ENCODE results near the gene ARHGAP26. TPM values are rescaled to one million over a fixed set of nuclear protein-coding genes. Genes with fewer than 3 reads are reported as not detected.
A peak's percentile ranks its signal among the peaks of the same experiment; 100 is the strongest.

Gene ARHGAP26
- total RNA-seq, 1 donor from 2014 or later, result 20.1 TPM

GRCh38 chr5:143080407-143080806 is 310.2 kb downstream of the ARHGAP26 start:
- Mint-ChIP-seq H3K27ac (ENCODE audit: unreplicated experiment) (no peak overlapping the region), H3K9me3 (ENCODE audit: unreplicated experiment) (peaks cover 2% of the 10 kb centered on the region), H3K27me3 (ENCODE audit: unreplicated experiment) (no peaks in the 10 kb centered on the region), H3K4me1 (ENCODE audit: low read depth, unreplicated experiment) (no peaks in the 10 kb centered on the region), H3K36me3 (ENCODE audit: unreplicated experiment) (no peaks in the 10 kb centered on the region), H3K4me3 (ENCODE audit: unreplicated experiment) (no peak overlapping the region)
- TF ChIP-seq CTCF (IDR thresholded peaks at IDR 0.05; ENCODE audit: partially characterized antibody, unreplicated experiment), result no peak
- DNase-seq, result no peak

- Mint-ChIP-seq H3K9me3 (ENCODE audit: unreplicated experiment) (peaks cover 2% of the 10 kb centered on the region), H3K27me3 (ENCODE audit: unreplicated experiment) (no peaks in the 10 kb centered on the region), H3K36me3 (ENCODE audit: unreplicated experiment) (no peaks in the 10 kb centered on the region), H3K4me1 (ENCODE audit: low read depth, unreplicated experiment) (no peaks in the 10 kb centered on the region), H3K4me3 (ENCODE audit: unreplicated experiment) (no peak overlapping the region), H3K27ac (ENCODE audit: unreplicated experiment) (no peak overlapping the region)
- no peak for DNase-seq
- TF ChIP-seq CTCF (IDR thresholded peaks at IDR 0.05; ENCODE audit: partially characterized antibody, unreplicated experiment), result no peak
Measured at GRCh38 chr5:143080982-143081381, 310.8 kb downstream of the ARHGAP26 start.

GRCh38 chr5:143083006-143083405 is 312.8 kb downstream of the ARHGAP26 start:
- no peak for TF ChIP-seq CTCF (IDR thresholded peaks at IDR 0.05; ENCODE audit: partially characterized antibody, unreplicated experiment)
- no peaks in the 10 kb centered on the region for H3K36me3 Mint-ChIP-seq (ENCODE audit: unreplicated experiment)
- no peak overlapping the region for H3K27ac Mint-ChIP-seq (ENCODE audit: unreplicated experiment)
- H3K4me1 Mint-ChIP-seq (ENCODE audit: low read depth, unreplicated experiment), result no peaks in the 10 kb centered on the region
- no peak overlapping the region for H3K4me3 Mint-ChIP-seq (ENCODE audit: unreplicated experiment)
- peaks cover 2% of the 10 kb centered on the region for H3K9me3 Mint-ChIP-seq (ENCODE audit: unreplicated experiment)
- no peaks in the 10 kb centered on the region for H3K27me3 Mint-ChIP-seq (ENCODE audit: unreplicated experiment)
- no peak for DNase-seq

- Mint-ChIP-seq H3K4me3 (ENCODE audit: unreplicated experiment) (no peak overlapping the region), H3K9me3 (ENCODE audit: unreplicated experiment) (peaks cover 4% of the 10 kb centered on the region), H3K4me1 (ENCODE audit: low read depth, unreplicated experiment) (no peaks in the 10 kb centered on the region), H3K36me3 (ENCODE audit: unreplicated experiment) (no peaks in the 10 kb centered on the region), H3K27ac (ENCODE audit: unreplicated experiment) (no peak overlapping the region), H3K27me3 (ENCODE audit: unreplicated experiment) (no peaks in the 10 kb centered on the region)
- TF ChIP-seq CTCF (IDR thresholded peaks at IDR 0.05; ENCODE audit: partially characterized antibody, unreplicated experiment), result no peak
- DNase-seq, result no peak
Measured at GRCh38 chr5:143084407-143084806, 314.2 kb downstream of the ARHGAP26 start.

GRCh38 chr5:143085319-143085917 is 315.2 kb downstream of the ARHGAP26 start:
- Mint-ChIP-seq H3K9me3 (ENCODE audit: unreplicated experiment) (peaks cover 4% of the 10 kb centered on the region), H3K27ac (ENCODE audit: unreplicated experiment) (peak overlapping the region; percentile 19), H3K4me3 (ENCODE audit: unreplicated experiment) (no peak overlapping the region), H3K36me3 (ENCODE audit: unreplicated experiment) (no peaks in the 10 kb centered on the region), H3K27me3 (ENCODE audit: unreplicated experiment) (no peaks in the 10 kb centered on the region), H3K4me1 (ENCODE audit: low read depth, unreplicated experiment) (no peaks in the 10 kb centered on the region)
- DNase-seq, result no peak
- no peak for TF ChIP-seq CTCF (IDR thresholded peaks at IDR 0.05; ENCODE audit: partially characterized antibody, unreplicated experiment)

Data from glutamatergic neuron (in vitro differentiated cells).